K562 (cell line): ENCODE measurements around the gene RAB6A. TPM values are rescaled to one million over a fixed set of nuclear protein-coding genes. Genes with fewer than 3 reads are reported as not detected.

Experiments used
- BRCA1 ChIP-seq, 2 experiments: fragments of 450-650 bp in 1 of 2; sonication (generic) in 1 of 2; formaldehyde crosslinking in 1 of 2; IDR thresholded peaks; 2 replicates each; pipeline versions ENCODE4 v1.5.0 to v1.6.1; 2017 to 2020; ENCODE audit warnings: mild to moderate bottlenecking in 1 of 2, missing genetic modification reagents in 1 of 2
- FOXK2 ChIP-seq, 2 experiments: fragments of 450-650 bp; IDR thresholded peaks in 1 of 2; conservative IDR thresholded peaks in 1 of 2; 2 replicates each; pipeline ENCODE4 v1.6.1; 2016; ENCODE audit warnings: low read depth in 2 of 2, mild to moderate bottlenecking in 1 of 2
- GATAD2B ChIP-seq: fragments of 450-650 bp; IDR thresholded peaks from 2 replicates; pipeline ENCODE4 v1.6.1; 2017; ENCODE audit warnings: mild to moderate bottlenecking, borderline replicate concordance
- GTF2E2 ChIP-seq: fragments of 200-800 bp; sonication (Bioruptor generic); IDR thresholded peaks from 2 replicates; pipeline ENCODE4 v1.6.1; 2016; ENCODE audit warnings: missing genetic modification characterization, missing compliant biosample characterization
- ILF3 ChIP-seq: fragments of 450-650 bp; IDR thresholded peaks from 2 replicates; pipeline ENCODE4 v1.6.1; 2018; ENCODE audit warnings: antibody characterized with exemption, mild to moderate bottlenecking, moderate library complexity, borderline replicate concordance
- LEF1 ChIP-seq: fragments of 450-650 bp; IDR thresholded peaks from 2 replicates; pipeline ENCODE4 v1.6.1; 2016; ENCODE audit warnings: mild to moderate bottlenecking
- RBM22 ChIP-seq: fragments of 200-400 bp; formaldehyde crosslinking; IDR thresholded peaks from 2 replicates; pipeline ENCODE4 v1.6.1; 2018; ENCODE audit warnings: low read length, low read depth; ENCODE audit not compliant: poor library complexity, severe bottlenecking
- ZFP36 ChIP-seq: fragments of 150-350 bp; IDR thresholded peaks from 2 replicates; pipeline ENCODE4 v1.6.1; 2018; ENCODE audit warnings: low read length, low read depth; ENCODE audit not compliant: partially characterized antibody
- ZNF124 ChIP-seq: sonication (generic); formaldehyde crosslinking; IDR thresholded peaks from 2 replicates; pipeline ENCODE4 v1.8.1; 2022; ENCODE audit warnings: missing genetic modification reagents
- ZNF384 ChIP-seq: IDR thresholded peaks from 2 replicates; pipeline ENCODE4 v1.6.1; 2012; ENCODE audit warnings: low read depth, low read length, improper control_type of control experiment
- ZNF445 ChIP-seq: fragments of 250-450 bp; sonication (Bioruptor Pico); IDR thresholded peaks from 2 replicates; pipeline ENCODE4 v1.4.0; 2020; ENCODE audit warnings: low read depth, mild to moderate bottlenecking, moderate library complexity
- polyA plus RNA-seq, 8 experiments: library from polyadenylated mRNA; depleted of rRNA in 4 of 8; stranded (reverse) in 5 of 8; unstranded in 3 of 8; fragments of >200 nt; fragmentation: Nextera tagmentation in 2 of 8; fragmentation: Illumina TruSeq in 1 of 8; extraction: Ambion mirVana in 2 of 8; extraction: Trizol in 1 of 8; gene quantifications; 2 replicates each; pipeline versions ENCODE4 v1.2.1 to v1.2.3, GENCODE V29; 2011 to 2014; ENCODE audit warnings: inconsistent platforms in 1 of 8, missing spikeins in 1 of 8
- total RNA-seq, 7 experiments: library from RNA; depleted of rRNA in 6 of 7; stranded (reverse); fragments of >200 nt in 6 of 7; fragmentation: Illumina TruSeq in 2 of 7; extraction: Trizol in 2 of 7; gene quantifications; 2 replicates each; pipeline versions ENCODE4 v1.2.1 to v1.2.3, GENCODE V29; 2011 to 2021; ENCODE audit warnings: low replicate concordance in 1 of 7
- TF ChIP-seq, protein P1 (sequence below), 2 experiments: fragments of 450-650 bp in 1 of 2; IDR thresholded peaks; 2 replicates each; pipeline ENCODE4 v1.6.1; 2011 to 2017; ENCODE audit warnings: low read depth in 2 of 2, antibody characterized with exemption in 1 of 2, borderline replicate concordance in 1 of 2, low read length in 1 of 2, mild to moderate bottlenecking in 1 of 2, mixed read lengths in 1 of 2; ENCODE audit not compliant: control insufficient read depth in 1 of 2
- TF ChIP-seq, protein P2 (sequence below): fragments of 450-650 bp; formaldehyde crosslinking; IDR thresholded peaks from 2 replicates; pipeline ENCODE4 v1.4.0; 2022; ENCODE audit warnings: missing genetic modification characterization
- TF ChIP-seq, protein P3 (sequence below): fragments of 450-650 bp; formaldehyde crosslinking; IDR thresholded peaks from 2 replicates; pipeline ENCODE4 v1.4.0; 2020; ENCODE audit warnings: mild to moderate bottlenecking, mixed read lengths
- TF ChIP-seq, protein P4 (sequence below): fragments of 250-450 bp; sonication (Bioruptor Pico); IDR thresholded peaks from 2 replicates; pipeline ENCODE4 v1.5.0; 2021; ENCODE audit warnings: mild to moderate bottlenecking, moderate library complexity

The RAB6A gene
- total and polyA plus RNA-seq, 9 of the 15 experiments (the other 6 are each of a cell fraction or from before 2014, with no cell fraction given): 14.0 to 95.3 (median 45.4) TPM

DNA sequence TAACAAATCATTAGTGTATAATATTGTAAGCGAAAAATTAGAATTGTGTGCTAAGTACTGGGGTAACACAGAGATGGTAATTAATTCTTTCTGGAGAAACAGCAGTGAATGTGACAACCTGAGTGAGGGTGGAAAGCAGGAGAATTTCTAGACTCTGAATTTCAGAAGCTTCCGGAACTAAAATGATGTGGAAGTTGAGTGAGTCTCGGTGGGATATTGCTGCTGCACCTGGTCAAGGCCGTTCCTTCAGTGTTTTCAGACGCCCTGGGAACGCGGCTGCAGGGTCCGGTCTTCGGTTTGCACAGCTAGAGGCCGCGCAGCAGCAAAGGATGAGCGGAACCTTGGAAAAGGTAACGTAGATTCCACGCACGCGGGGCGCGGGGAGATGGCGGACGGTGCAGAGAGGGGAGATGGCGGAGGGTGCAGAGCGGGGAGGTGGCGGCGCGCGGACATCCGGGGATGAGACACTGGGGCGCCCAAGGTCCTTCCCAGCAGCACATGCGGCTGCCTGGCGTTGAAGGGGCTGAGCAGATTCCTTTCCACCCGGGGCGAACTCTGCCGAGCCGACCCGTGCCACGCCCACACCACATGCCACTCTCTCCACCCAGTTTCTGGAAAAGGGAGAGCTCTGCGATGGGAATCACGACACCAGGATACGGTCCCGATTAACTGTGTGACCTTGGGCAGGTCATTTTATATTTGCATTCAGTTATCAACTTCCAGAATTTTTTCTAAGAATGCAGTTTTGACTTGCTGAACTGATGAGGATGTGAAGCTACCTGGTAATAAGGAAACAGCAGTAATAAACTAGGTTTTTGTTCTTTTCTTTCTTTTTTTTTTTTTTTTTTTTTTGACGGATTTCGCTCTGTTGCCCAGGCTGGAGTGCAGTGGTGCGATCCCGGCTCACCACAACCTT lies 27.0 kb upstream of the RAB6A start, which contains the start of gene MRPL48 (continued):
- TF ChIP-seq, protein P1, sequence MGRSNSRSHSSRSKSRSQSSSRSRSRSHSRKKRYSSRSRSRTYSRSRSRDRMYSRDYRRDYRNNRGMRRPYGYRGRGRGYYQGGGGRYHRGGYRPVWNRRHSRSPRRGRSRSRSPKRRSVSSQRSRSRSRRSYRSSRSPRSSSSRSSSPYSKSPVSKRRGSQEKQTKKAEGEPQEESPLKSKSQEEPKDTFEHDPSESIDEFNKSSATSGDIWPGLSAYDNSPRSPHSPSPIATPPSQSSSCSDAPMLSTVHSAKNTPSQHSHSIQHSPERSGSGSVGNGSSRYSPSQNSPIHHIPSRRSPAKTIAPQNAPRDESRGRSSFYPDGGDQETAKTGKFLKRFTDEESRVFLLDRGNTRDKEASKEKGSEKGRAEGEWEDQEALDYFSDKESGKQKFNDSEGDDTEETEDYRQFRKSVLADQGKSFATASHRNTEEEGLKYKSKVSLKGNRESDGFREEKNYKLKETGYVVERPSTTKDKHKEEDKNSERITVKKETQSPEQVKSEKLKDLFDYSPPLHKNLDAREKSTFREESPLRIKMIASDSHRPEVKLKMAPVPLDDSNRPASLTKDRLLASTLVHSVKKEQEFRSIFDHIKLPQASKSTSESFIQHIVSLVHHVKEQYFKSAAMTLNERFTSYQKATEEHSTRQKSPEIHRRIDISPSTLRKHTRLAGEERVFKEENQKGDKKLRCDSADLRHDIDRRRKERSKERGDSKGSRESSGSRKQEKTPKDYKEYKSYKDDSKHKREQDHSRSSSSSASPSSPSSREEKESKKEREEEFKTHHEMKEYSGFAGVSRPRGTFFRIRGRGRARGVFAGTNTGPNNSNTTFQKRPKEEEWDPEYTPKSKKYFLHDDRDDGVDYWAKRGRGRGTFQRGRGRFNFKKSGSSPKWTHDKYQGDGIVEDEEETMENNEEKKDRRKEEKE (IDR thresholded peaks at IDR 0.05; ENCODE audit: borderline replicate concordance in 1 of 2, control insufficient read depth in 1 of 2, low read depth in 2 of 2, low read length in 1 of 2): peak in 1 of 2 experiments; percentile 90; a peak in 2 of 4 replicates
- TF ChIP-seq, protein P2, sequence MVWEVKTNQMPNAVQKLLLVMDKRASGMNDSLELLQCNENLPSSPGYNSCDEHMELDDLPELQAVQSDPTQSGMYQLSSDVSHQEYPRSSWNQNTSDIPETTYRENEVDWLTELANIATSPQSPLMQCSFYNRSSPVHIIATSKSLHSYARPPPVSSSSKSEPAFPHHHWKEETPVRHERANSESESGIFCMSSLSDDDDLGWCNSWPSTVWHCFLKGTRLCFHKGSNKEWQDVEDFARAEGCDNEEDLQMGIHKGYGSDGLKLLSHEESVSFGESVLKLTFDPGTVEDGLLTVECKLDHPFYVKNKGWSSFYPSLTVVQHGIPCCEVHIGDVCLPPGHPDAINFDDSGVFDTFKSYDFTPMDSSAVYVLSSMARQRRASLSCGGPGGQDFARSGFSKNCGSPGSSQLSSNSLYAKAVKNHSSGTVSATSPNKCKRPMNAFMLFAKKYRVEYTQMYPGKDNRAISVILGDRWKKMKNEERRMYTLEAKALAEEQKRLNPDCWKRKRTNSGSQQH (CRISPR knock-in tag): peak; percentile 3; the same call in 1 of the 2 replicates
- no peak for TF ChIP-seq ZNF445 (CRISPR knock-in tag)
- TF ChIP-seq, protein P3, sequence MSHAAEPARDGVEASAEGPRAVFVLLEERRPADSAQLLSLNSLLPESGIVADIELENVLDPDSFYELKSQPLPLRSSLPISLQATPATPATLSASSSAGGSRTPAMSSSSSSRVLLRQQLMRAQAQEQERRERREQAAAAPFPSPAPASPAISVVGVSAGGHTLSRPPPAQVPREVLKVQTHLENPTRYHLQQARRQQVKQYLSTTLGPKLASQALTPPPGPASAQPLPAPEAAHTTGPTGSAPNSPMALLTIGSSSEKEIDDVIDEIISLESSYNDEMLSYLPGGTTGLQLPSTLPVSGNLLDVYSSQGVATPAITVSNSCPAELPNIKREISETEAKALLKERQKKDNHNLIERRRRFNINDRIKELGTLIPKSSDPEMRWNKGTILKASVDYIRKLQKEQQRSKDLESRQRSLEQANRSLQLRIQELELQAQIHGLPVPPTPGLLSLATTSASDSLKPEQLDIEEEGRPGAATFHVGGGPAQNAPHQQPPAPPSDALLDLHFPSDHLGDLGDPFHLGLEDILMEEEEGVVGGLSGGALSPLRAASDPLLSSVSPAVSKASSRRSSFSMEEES (CRISPR knock-in tag): no peak
- TF ChIP-seq BRCA1 (IDR thresholded peaks at IDR 0.05): no peak
- no peak for TF ChIP-seq BRCA1 (CRISPR knock-in tag; IDR thresholded peaks at IDR 0.05)
- no peak for TF ChIP-seq ZNF384
- 0 out of 2 replicates have a peak, but pooled peaks have one; percentile 78 for TF ChIP-seq ILF3
- no peak for TF ChIP-seq ZFP36
- TF ChIP-seq GTF2E2: peak; percentile 97
- TF ChIP-seq GATAD2B: 0 out of 2 replicates have a peak, but pooled peaks have one; percentile 75
- TF ChIP-seq RBM22: peak; percentile 82
- TF ChIP-seq, protein P4, sequence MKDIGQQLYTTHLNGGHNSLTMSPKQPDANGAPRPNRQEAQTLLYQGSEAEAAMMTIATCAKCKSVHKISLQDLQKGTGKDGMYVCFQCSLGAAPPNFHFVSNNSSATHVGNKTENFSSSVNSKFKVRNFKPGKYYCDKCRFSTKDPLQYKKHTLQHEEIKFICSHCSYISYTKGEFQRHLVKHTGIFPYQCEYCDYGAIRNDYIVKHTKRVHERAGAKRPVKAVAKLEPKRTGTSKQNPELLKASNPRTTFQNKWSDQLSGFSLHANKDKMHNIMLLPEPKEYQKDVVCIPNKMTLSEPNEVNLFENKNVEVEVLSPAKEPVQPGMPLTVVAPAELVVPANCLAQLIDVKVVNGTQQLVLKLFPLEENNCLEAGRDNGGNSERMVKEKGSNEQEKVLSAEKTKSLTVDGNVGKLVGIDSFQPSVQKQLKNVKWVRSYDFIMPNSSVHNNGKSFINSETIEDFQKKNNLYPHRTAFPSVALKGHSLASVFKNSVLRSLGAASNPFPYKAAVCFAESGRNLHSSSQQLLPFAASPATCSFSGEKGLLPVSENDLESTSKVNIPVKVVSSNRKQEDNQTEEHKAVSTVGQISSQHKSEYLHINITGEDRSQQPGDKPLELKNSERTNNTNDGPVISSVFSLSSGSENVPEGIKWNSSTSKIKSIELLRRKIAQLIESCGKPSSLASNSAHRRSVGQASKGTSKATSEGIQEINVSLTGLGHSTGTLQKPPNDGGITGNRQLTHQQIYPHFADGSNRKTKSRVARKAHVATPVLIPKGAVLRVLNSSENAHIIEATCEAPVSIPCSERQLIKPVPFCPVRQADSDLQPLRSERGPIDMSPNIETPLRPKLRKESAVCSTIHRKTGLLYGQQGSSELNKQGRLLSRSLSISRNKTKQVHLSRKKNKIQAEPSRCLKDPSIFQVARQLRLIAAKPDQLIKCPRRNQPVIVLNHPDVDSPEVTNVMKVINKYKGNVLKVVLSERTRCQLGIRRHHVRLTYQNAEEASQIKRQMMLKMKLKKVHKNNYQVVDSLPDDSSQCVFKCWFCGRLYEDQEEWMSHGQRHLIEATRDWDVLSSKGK (CRISPR knock-in tag): no peak
- TF ChIP-seq LEF1: peak; percentile 67
- TF ChIP-seq FOXK2 (conservative IDR thresholded peaks at IDR 0.05 in 1 of 2, IDR thresholded peaks at IDR 0.05 in 1 of 2; ENCODE audit: low read depth in 2 of 2): peak; percentile 72 to 80; a peak in 3 of 4 replicates
- TF ChIP-seq ZNF124: no peak
